Activated CD4-positive, alpha-beta T cell treated with anti-CD3 and anti-CD28 coated beads, Interleukin-10, Interleukin-2, amounts not matched to agents 100 ng/mL and 50 ng/mL, durations not matched to agents 16 hours and 8 hours (primary cell): ENCODE data around the gene PDE6H.

Experiments
- DNase-seq: peaks from one replicate; pipeline ENCODE4 v3.0.0-alpha.2; 2020

The PDE6H gene

GRCh38 chr12:14972816-14973215, at the start of gene PDE6H:
PDE6H (plus strand) TSS chr12:14973042; CDS start chr12:14978013, 4,971 bp downstream.
- DNase-seq = no peak

- DNase-seq = no peak
Observed at GRCh38 chr12:14923944-14924343, 48.9 kb upstream of the PDE6H start.

- no peak for DNase-seq
Observed at GRCh38 chr12:14924541-14924940, 48.3 kb upstream of the PDE6H start.

GRCh38 chr12:14927267-14927666, 45.6 kb upstream of the PDE6H start:
- DNase-seq = no peak

- DNase-seq = no peak
Observed at GRCh38 chr12:14928931-14929330, 43.9 kb upstream of the PDE6H start.

- DNase-seq = no peak
Observed at GRCh38 chr12:14930299-14930698, 42.5 kb upstream of the PDE6H start.

- no peak for DNase-seq
Observed at GRCh38 chr12:14931359-14931758, 41.5 kb upstream of the PDE6H start.

- no peak for DNase-seq
Observed at GRCh38 chr12:14931791-14932560, 40.9 kb upstream of the PDE6H start.

- DNase-seq = no peak
Observed at GRCh38 chr12:14934511-14934910, 38.3 kb upstream of the PDE6H start.

- DNase-seq = no peak
Observed at GRCh38 chr12:14935031-14935430, 37.8 kb upstream of the PDE6H start.

- no peak for DNase-seq
Observed at GRCh38 chr12:14936224-14936861, 36.5 kb upstream of the PDE6H start.

- DNase-seq = no peak
Observed at GRCh38 chr12:14937014-14937413, 35.8 kb upstream of the PDE6H start.

- DNase-seq = no peak
Observed at GRCh38 chr12:14937689-14938088, 35.2 kb upstream of the PDE6H start.

GRCh38 chr12:14938301-14938700, 34.5 kb upstream of the PDE6H start, which contains the start of gene ERP27:
ERP27 (minus strand) TSS chr12:14938537; CDS start chr12:14938508, 29 bp downstream.
- DNase-seq = no peak

GRCh38 chr12:14941369-14941768, 31.5 kb upstream of the PDE6H start:
- DNase-seq = no peak

GRCh38 chr12:14942196-14942931, 30.5 kb upstream of the PDE6H start:
- DNase-seq = no peak

- no peak for DNase-seq
Observed at GRCh38 chr12:14946162-14946561, 26.7 kb upstream of the PDE6H start.

GRCh38 chr12:14946861-14947260, 26.0 kb upstream of the PDE6H start:
- DNase-seq = no peak

- peak; percentile 92 for DNase-seq
Observed at GRCh38 chr12:14948672-14949071, 24.2 kb upstream of the PDE6H start.

- peak; percentile 43 for DNase-seq
Observed at GRCh38 chr12:14949631-14950030, 23.2 kb upstream of the PDE6H start.

- DNase-seq = peak; percentile 71
Observed at GRCh38 chr12:14950421-14950820, 22.4 kb upstream of the PDE6H start.

GRCh38 chr12:14950982-14951746, 21.7 kb upstream of the PDE6H start:
- DNase-seq = peak; percentile 47

GRCh38 chr12:14951851-14952250, 21.0 kb upstream of the PDE6H start:
- DNase-seq = no peak
